Spleen (tissue), 11 donors: ENCODE data around the gene IL32. TPM values are rescaled to one million over a fixed set of nuclear protein-coding genes. Genes with fewer than 3 reads are reported as not detected.
"Not testable (repeated sequence)": the region's sequence is repeated elsewhere in the genome, so short reads cannot be mapped to it uniquely, and the experiment has no call there.

ENCODE experiments used
- DNase-seq: peaks from one replicate; pipeline ENCODE4 v3.0.0-alpha.2; 2020
- H3K27ac ChIP-seq, 8 donors: fragments of 200-600 bp; sonication (generic) in 7 of 8; 1 replicate in 4 of 8; 2 replicates in 4 of 8; pipeline versions ENCODE4 v1.5.0 to v1.8.0; 2016 to 2021; ENCODE audit warnings: inconsistent platforms in 4 of 8, mild to moderate bottlenecking in 4 of 8, moderate library complexity in 1 of 8
- H3K27me3 ChIP-seq, 7 donors: fragments of 200-600 bp; sonication (generic) in 6 of 7; replicated peaks in 1 of 7; 1 replicate in 4 of 7; 2 replicates in 3 of 7; pipeline versions ENCODE4 v1.5.0 to v1.8.0; 2016 to 2021; ENCODE audit warnings: inconsistent platforms in 3 of 7, mild to moderate bottlenecking in 1 of 7
- H3K36me3 ChIP-seq, 6 donors: fragments of 200-600 bp; sonication (generic) in 5 of 6; 1 replicate in 4 of 6; 2 replicates in 2 of 6; pipeline versions ENCODE4 v1.5.0 to v1.8.0; 2016 to 2021; ENCODE audit warnings: inconsistent platforms in 2 of 6
- H3K4me1 ChIP-seq, 6 donors: fragments of 200-600 bp; sonication (generic) in 5 of 6; 1 replicate in 3 of 6; 2 replicates in 3 of 6; pipeline versions ENCODE4 v1.5.0 to v1.8.0; 2016 to 2021; ENCODE audit warnings: inconsistent platforms in 3 of 6
- H3K4me3 ChIP-seq, 8 donors: fragments of 200-600 bp; sonication (generic) in 7 of 8; 1 replicate in 4 of 8; 2 replicates in 4 of 8; pipeline versions ENCODE4 v1.5.0 to v1.8.0; 2016 to 2021; ENCODE audit warnings: inconsistent platforms in 4 of 8, mild to moderate bottlenecking in 4 of 8, moderate library complexity in 2 of 8
- H3K9me3 ChIP-seq, 8 donors: fragments of 200-600 bp; sonication (generic) in 7 of 8; 1 replicate in 4 of 8; 2 replicates in 4 of 8; pipeline versions ENCODE4 v1.5.0 to v1.8.0; 2016 to 2021; ENCODE audit warnings: inconsistent platforms in 4 of 8
- POLR2A ChIP-seq, 3 donors: fragments of 450-650 bp; IDR thresholded peaks; one replicate each; pipeline ENCODE4 v1.5.1; 2017; ENCODE audit warnings: antibody characterized with exemption in 3 of 3, mild to moderate bottlenecking in 1 of 3
- POLR2AphosphoS5 ChIP-seq, 3 donors: sonication (generic); formaldehyde crosslinking; IDR thresholded peaks; one replicate each; pipeline ENCODE4 v1.5.1; 2017; ENCODE audit warnings: antibody characterized with exemption in 3 of 3
- WGBS, 5 donors: extraction: QIAGEN DNeasy Blood & Tissue Kit in 3 of 5; methylation state at CpG; one replicate each; pipeline versions ENCODE4 v1.1.5 to v1.1.7; 2013 to 2018; 5-methylcytosine and 5-hydroxymethylcytosine counted together
- intact Hi-C: fragments of 100-400 bp; cut with DNase I; formaldehyde crosslinking; loops from one replicate; pipeline ENCODE4 v1.15.0; 2023; ENCODE audit warnings: low total_unique reads
- polyA plus RNA-seq, 3 donors: library from polyadenylated mRNA; stranded (reverse); fragments of 200-250 nt; gene quantifications; one replicate each; pipeline ENCODE4 v1.2.1, GENCODE V29; 2013
- total RNA-seq, 7 donors: library from RNA; depleted of rRNA in 3 of 7; stranded (reverse); fragments of >200 nt in 3 of 7; fragmentation: NEBNext Ultra II Directional in 4 of 7; extraction: Animal tissue kit (Norgen Biotek cat#: 25700) in 4 of 7; gene quantifications; one replicate each; pipeline versions ENCODE4 v1.1.0 to v1.2.1, GENCODE V29; 2016 to 2021
- TF ChIP-seq, protein P1 (sequence below), 11 experiments: fragments of 200-600 bp in 7 of 11; fragments of 450-650 bp in 4 of 11; sonication (generic) in 4 of 11; IDR thresholded peaks in 8 of 11; conservative IDR thresholded peaks in 3 of 11; 1 replicate in 7 of 11; 2 replicates in 4 of 11; pipeline versions ENCODE4 v1.4.0 to v1.8.0; 2016 to 2021; ENCODE audit warnings: antibody characterized with exemption in 11 of 11, inconsistent platforms in 4 of 11, mild to moderate bottlenecking in 1 of 11
- donor health status: healthy with polysubstance abuse.
- donor health status: DM: no; HTN: no; CAD: no; lungs with moderate emphysema.
- donor health status: DM: no; HTN: no; CAD: no.
- donor health status: Bipolar disorder and iron deficiency.
- donor health status: healthy.
- donor health status: DM: no; HTN: no; CAD: no.
- donor health status: DM: yes; HTN: yes; CAD: no.

Gene IL32
- total and polyA plus RNA-seq, 10 donors: 171 to 624 (median 293) TPM

DNA sequence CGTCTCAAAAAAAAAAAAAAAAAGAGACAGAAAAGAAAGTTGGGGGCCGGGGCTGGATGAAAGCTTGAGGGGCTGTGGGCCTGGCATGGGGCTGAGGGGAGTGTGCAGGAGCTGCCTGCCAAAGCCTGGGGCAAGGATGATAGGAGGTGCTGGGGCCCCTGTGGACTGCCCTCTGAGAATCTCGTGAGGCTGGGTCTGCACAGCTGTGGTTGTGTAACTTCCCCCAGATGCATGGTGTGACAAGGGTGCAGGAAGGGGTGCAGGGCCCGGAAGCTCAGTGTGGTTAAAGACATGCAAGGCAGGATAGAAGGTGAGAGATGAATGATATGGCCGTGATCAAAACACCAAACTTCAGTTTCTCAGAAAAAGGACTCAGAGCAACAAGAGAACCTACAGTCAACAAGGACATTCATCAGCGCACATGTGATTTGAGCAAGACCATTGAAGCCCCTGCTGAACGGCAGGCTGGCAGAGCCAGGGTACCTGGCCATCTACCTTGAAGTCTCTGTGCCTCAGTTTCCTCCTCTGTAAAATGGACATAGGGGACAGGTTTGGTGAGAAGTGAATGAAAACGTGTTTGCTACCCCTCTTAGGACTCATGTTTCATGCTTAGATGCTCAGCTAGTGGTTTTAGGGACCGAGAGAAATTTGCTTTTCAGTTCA, 9.6 kb downstream of the IL32 start:
- H3K4me1 ChIP-seq: peaks cover 4 to 85% (median 54%) of the 10 kb centered on the region in 6 donors
- intact Hi-C loops: no loop called here

DNA sequence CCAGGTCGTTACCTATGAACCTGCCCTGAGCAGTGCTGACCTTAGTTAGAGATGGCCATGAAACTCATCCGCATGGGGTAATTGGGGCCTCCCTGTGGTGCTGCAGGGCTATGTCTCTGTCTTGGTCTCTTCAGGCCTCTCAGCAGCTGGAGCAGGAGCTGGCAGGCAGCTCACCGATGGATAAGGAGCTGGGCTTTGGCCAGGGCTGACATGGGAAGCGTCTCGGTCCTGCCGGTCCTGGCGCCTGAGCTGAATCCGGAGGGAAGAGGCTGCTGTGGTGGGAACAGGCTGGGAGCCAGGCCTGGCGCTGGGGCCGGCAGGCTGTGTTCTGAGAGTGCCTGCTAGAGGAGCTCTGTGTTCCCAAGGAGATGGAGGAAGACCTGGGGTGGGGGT, 10.1 kb downstream of the IL32 start:
- DNase-seq: peak; percentile 80
- H3K36me3 ChIP-seq: peaks cover 0 to 25% (median 0%) of the 10 kb centered on the region in 6 donors
- TF ChIP-seq, protein P1, sequence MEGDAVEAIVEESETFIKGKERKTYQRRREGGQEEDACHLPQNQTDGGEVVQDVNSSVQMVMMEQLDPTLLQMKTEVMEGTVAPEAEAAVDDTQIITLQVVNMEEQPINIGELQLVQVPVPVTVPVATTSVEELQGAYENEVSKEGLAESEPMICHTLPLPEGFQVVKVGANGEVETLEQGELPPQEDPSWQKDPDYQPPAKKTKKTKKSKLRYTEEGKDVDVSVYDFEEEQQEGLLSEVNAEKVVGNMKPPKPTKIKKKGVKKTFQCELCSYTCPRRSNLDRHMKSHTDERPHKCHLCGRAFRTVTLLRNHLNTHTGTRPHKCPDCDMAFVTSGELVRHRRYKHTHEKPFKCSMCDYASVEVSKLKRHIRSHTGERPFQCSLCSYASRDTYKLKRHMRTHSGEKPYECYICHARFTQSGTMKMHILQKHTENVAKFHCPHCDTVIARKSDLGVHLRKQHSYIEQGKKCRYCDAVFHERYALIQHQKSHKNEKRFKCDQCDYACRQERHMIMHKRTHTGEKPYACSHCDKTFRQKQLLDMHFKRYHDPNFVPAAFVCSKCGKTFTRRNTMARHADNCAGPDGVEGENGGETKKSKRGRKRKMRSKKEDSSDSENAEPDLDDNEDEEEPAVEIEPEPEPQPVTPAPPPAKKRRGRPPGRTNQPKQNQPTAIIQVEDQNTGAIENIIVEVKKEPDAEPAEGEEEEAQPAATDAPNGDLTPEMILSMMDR (IDR thresholded peaks at IDR 0.05 in 8 of 11, conservative IDR thresholded peaks at IDR 0.05 in 3 of 11): no peak
- no peaks in the 10 kb centered on the region for H3K27me3 ChIP-seq
- H3K4me3 ChIP-seq: peak overlapping the region in 1 of 8 donors; percentile 53
- 46 to 63% (median 56%) methylated on average over 8 to 10 of the region's 10 CpGs for WGBS, 5 donors
- peak overlapping the region in 7 of 8 donors; percentile 80 to 93 (median 85) for H3K27ac ChIP-seq
- peaks cover 4 to 81% (median 53%) of the 10 kb centered on the region in 6 donors for H3K4me1 ChIP-seq
- intact Hi-C loops: no loop called here
- no peaks in the 10 kb centered on the region for H3K9me3 ChIP-seq

More for the DNA sequence above, 9.6 kb downstream of the IL32 start:
- TF ChIP-seq POLR2A (IDR thresholded peaks at IDR 0.05) (no peak), POLR2AphosphoS5 (IDR thresholded peaks at IDR 0.05) (peak in 2 of 3 donors; percentile 68 to 86)
- Histone ChIP-seq H3K27me3 (no peaks in the 10 kb centered on the region), H3K9me3 (no peaks in the 10 kb centered on the region), H3K27ac (peak overlapping the region in 7 of 8 donors; percentile 80 to 93 (median 85)), H3K36me3 (peaks cover 0 to 27% (median 0%) of the 10 kb centered on the region in 6 donors), H3K4me3 (peak overlapping the region in 2 of 8 donors; percentile 5 to 53)
- DNase-seq: peak; percentile 94
- WGBS, 5 donors: 18 to 34% (median 29%) methylated on average over 8 to 9 of the region's 9 CpGs

DNA sequence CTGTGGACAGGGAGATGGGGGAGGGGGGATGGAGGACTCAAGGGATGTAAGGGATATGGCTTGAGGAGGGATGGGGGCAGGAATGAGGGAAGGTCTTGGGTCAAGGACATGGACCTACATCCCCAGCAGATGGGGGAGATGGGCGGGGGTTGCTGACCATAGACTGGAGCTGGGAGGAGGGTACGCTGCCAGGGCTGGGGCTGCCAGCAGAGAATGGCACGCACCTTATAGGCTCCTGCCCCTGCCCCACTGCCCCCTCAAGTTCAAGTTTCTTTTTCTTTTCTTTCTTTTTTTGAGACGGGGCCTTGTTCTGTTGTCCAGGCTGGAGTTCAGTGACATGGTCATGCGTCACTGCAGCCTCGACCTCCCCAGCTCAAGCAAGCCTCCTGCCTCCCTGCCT, 10.5 kb downstream of the IL32 start:
- Histone ChIP-seq H3K36me3 (peaks cover 0 to 26% (median 0%) of the 10 kb centered on the region in 6 donors), H3K27ac (peak overlapping the region in 7 of 8 donors; percentile 40 to 93 (median 85)), H3K4me3 (peak overlapping the region in 1 of 8 donors; percentile 53), H3K4me1 (peaks cover 4 to 79% (median 53%) of the 10 kb centered on the region in 6 donors)
- H3K27me3 ChIP-seq, H3K9me3 ChIP-seq, intact Hi-C loops: not testable (repeated sequence)
- 74 to 90% (median 86%) methylated on average over 6 of the region's 6 CpGs for WGBS, 5 donors
- DNase-seq: peak; percentile 72

DNA sequence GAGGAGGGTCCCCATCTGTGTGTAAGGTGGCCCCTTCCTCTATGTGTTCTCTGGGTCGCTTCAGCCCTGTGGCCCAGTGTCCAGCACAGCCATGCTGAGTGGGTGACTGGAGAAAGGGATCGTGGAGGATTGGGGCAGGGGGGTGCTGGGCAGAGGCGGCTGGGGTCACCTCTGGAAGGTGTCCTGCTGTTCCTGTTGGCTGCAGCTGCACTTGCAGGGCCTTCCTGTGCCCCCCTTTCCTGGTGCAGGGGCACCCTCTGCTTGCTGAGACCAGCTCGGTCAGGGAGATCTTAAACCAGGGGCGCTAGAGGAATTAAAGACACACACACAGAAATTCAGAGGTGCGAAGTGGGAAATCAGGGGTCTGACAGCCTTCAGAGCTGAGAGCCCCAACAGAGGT, 11.1 kb downstream of the IL32 start:
- Histone ChIP-seq H3K27me3 (no peaks in the 10 kb centered on the region), H3K36me3 (peaks cover 0 to 30% (median 0%) of the 10 kb centered on the region in 6 donors), H3K4me3 (peak overlapping the region in 1 of 8 donors; percentile 53), H3K4me1 (peaks cover 4 to 77% (median 51%) of the 10 kb centered on the region in 6 donors), H3K9me3 (no peaks in the 10 kb centered on the region), H3K27ac (peak overlapping the region in 7 of 8 donors; percentile 40 to 93 (median 85))
- intact Hi-C loops: no loop called here
- 40 to 68% (median 61%) methylated on average over 5 to 6 of the region's 6 CpGs for WGBS, 5 donors
- DNase-seq: peak; percentile 70
- TF ChIP-seq POLR2A (IDR thresholded peaks at IDR 0.05): no peak
- TF ChIP-seq, protein P1 (IDR thresholded peaks at IDR 0.05 in 8 of 11, conservative IDR thresholded peaks at IDR 0.05 in 3 of 11): peak in 1 of 11 experiments; percentile 9

DNA sequence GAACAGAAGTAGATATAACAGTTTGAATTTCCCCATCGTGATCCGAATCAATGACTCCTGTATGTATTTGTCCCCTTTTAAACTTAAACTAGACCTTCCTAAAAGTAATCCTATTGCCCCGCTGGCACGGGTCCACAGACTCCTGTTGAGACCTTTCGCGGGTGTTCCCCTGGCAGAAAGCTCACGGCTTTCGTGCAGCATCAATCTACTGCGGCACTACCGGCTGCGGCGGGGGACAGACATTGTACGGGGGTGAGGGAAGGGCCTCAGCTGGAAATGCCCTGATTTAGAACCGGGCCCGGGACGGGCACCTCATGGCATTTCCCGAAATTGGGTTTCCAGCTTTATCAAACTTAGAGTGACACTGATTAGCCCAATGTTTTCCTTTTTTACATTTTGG, 14.6 kb downstream of the IL32 start:
- intact Hi-C loops: no loop called here
- 92 to 97% (median 94%) methylated on average over 17 of the region's 17 CpGs for WGBS, 5 donors
- H3K27ac ChIP-seq: peak overlapping the region in 1 of 8 donors; percentile 93

DNA sequence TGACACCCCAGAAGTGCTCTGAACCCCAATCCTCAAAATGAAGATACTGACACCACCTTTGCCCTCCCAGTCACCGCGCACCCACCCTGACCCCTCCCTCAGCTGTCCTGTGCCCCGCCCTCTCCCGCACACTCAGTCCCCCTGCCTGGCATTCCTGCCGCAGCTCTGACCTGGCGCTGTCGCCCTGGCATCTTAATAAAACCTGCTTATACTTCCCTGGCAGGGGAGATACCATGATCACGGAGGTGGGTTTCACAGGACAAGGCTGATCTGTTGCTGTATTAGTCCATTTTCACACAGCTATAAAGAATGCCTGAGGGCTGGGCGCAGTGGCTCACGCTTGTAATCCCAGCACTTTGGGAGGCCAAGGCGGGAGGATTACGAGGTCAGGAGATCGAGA, 16.5 kb downstream of the IL32 start:
- peak; percentile 54 for DNase-seq
- Histone ChIP-seq H3K4me1 (peaks cover 0 to 61% (median 24%) of the 10 kb centered on the region in 6 donors), H3K36me3 (peaks cover 0 to 21% (median 0%) of the 10 kb centered on the region in 6 donors)
- WGBS, 5 donors: 93 to 99% (median 96%) methylated on average over 12 to 13 of the region's 13 CpGs
- H3K27ac ChIP-seq, H3K27me3 ChIP-seq, intact Hi-C loops, H3K9me3 ChIP-seq, H3K4me3 ChIP-seq: not testable (repeated sequence)

More for the DNA sequence above, 14.6 kb downstream of the IL32 start:
- no peak for TF ChIP-seq POLR2AphosphoS5 (IDR thresholded peaks at IDR 0.05)
- TF ChIP-seq, protein P1 (IDR thresholded peaks at IDR 0.05 in 8 of 11, conservative IDR thresholded peaks at IDR 0.05 in 3 of 11): no peak
- TF ChIP-seq POLR2A (IDR thresholded peaks at IDR 0.05): no peak
- H3K4me1 ChIP-seq: peaks cover 0 to 61% (median 31%) of the 10 kb centered on the region in 6 donors
- H3K27me3 ChIP-seq: no peaks in the 10 kb centered on the region
- no peaks in the 10 kb centered on the region for H3K9me3 ChIP-seq
- peak; percentile 70 for DNase-seq
- H3K36me3 ChIP-seq: peaks cover 0 to 30% (median 0%) of the 10 kb centered on the region in 6 donors
- H3K4me3 ChIP-seq: no peak overlapping the region

DNA sequence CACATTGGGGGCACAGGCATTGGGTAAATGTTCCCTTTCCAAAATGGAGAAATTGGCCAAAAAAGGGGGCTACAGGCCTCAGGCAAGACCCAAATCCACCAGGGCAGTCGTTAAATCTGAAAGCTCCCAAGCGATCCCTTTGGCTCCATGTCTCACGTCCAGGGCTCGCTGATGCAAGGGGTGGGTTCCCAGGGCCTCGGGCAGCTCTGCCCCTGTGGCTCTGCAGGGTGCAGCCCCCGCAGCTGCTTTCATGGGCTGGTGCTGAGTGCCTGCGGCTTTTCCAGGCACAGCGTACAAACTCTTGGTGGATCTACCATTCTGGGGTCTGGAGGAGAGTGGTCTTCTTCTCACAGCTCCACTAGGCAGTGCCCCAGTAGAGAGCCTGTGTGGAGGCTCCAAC, 18.0 kb downstream of the IL32 start:
- H3K27me3 ChIP-seq, intact Hi-C loops, H3K36me3 ChIP-seq, H3K27ac ChIP-seq, H3K9me3 ChIP-seq, H3K4me3 ChIP-seq: not testable (repeated sequence)
- peaks cover 4 to 61% (median 27%) of the 10 kb centered on the region in 6 donors for H3K4me1 ChIP-seq
- 87 to 98% (median 95%) methylated on average over 7 to 8 of the region's 8 CpGs for WGBS, 5 donors
- DNase-seq: peak; percentile 39
